ENCODE data around the gene NDUFV2. TPM values are rescaled to one million over a fixed set of nuclear protein-coding genes. Genes with fewer than 3 reads are reported as not detected.
"Not testable (repeated sequence)": the region's sequence is repeated elsewhere in the genome, so short reads cannot be mapped to it uniquely, and the experiment has no call there.

NDUFV2 gene
- total RNA-seq, 1 experiment from 2014 or later, result 211 TPM

DNA sequence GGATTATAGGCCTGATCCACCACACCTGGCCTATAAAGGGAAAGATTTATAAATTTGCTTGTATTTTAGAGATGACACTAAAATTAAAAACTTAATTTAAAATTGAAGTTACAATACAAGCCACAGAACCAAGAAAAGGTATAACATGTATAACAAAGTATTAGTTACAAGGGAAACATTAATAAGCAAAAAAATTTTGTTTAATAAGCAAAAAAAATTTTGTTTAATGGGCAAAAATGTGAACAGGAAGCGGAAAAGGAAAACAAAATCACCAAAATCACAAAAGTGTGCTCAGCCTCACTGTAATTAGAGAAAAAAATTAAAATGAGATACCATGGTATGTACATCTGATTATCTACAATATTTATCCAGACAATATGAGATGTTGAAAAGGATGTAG is 15.9 kb upstream of the NDUFV2 start:
- POLR2A ChIA-PET, result no interaction called here
- Mint-ChIP-seq H3K27ac (ENCODE audit: unreplicated experiment) (no peak overlapping the region), H3K27me3 (ENCODE audit: insufficient read depth, unreplicated experiment) (no peaks in the 10 kb centered on the region), H3K4me1 (ENCODE audit: low read depth, unreplicated experiment) (no peaks in the 10 kb centered on the region), H3K36me3 (ENCODE audit: insufficient read depth, unreplicated experiment) (no peaks in the 10 kb centered on the region), H3K9me3 (ENCODE audit: unreplicated experiment) (no peaks in the 10 kb centered on the region), H3K4me3 (ENCODE audit: unreplicated experiment) (no peak overlapping the region)
- BruUV-seq (replicated peaks), result no TSS peak
- no peak overlapping the region for H3K4me3 ChIP-seq (ENCODE audit: low read depth, low read length)
- intact Hi-C loops (cut with micrococcal nuclease; ENCODE audit: unreplicated experiment), result no loop called here
- no peaks in the 10 kb centered on the region for H3K9me3 ChIP-seq
- no peak for DNase-seq
- no peaks in the 10 kb centered on the region for H3K4me1 ChIP-seq
- H3K36me3 ChIP-seq (ENCODE audit: control insufficient read depth, insufficient read depth, low read length), result no peaks in the 10 kb centered on the region
- no peaks in the 10 kb centered on the region for H3K27me3 ChIP-seq (replicated peaks; ENCODE audit: control insufficient read depth, insufficient read depth, low read length)
- TF ChIP-seq, protein P1, sequence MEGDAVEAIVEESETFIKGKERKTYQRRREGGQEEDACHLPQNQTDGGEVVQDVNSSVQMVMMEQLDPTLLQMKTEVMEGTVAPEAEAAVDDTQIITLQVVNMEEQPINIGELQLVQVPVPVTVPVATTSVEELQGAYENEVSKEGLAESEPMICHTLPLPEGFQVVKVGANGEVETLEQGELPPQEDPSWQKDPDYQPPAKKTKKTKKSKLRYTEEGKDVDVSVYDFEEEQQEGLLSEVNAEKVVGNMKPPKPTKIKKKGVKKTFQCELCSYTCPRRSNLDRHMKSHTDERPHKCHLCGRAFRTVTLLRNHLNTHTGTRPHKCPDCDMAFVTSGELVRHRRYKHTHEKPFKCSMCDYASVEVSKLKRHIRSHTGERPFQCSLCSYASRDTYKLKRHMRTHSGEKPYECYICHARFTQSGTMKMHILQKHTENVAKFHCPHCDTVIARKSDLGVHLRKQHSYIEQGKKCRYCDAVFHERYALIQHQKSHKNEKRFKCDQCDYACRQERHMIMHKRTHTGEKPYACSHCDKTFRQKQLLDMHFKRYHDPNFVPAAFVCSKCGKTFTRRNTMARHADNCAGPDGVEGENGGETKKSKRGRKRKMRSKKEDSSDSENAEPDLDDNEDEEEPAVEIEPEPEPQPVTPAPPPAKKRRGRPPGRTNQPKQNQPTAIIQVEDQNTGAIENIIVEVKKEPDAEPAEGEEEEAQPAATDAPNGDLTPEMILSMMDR (IDR thresholded peaks at IDR 0.05; ENCODE audit: insufficient read depth in 1 of 2, low read depth in 1 of 2, low read length in 1 of 2, severe bottlenecking in 1 of 2, unreplicated experiment in 1 of 2), result no peak
- CTCF ChIA-PET, result no interaction called here

DNA sequence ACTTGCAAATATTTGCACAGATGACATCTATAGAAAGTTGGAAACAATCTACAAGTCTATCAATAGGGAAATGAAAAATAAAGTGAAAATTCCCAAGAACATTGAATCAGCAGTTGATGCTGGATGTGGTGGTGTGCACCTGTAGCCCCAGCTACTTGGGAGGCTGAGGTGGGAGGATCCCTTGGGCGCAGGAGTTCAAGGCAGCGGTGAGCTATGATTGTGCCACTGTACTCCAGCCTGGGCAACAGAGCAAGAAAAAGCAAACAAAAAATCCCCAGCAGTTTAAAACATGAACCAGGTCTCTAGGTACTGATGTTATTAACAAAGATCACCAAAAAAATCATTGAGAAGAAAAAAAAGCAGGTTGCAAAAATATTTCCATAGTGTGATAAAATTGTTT is 15.4 kb upstream of the NDUFV2 start:
- Histone ChIP-seq H3K4me3 (ENCODE audit: low read depth, low read length) (no peak overlapping the region), H3K4me1 (no peaks in the 10 kb centered on the region; the same call in 1 of the 2 replicates), H3K36me3 (ENCODE audit: control insufficient read depth, insufficient read depth, low read length) (no peaks in the 10 kb centered on the region), H3K9me3 (no peaks in the 10 kb centered on the region), H3K27me3 (replicated peaks; ENCODE audit: control insufficient read depth, insufficient read depth, low read length) (no peaks in the 10 kb centered on the region)
- no peak overlapping the region for H3K4me3 Mint-ChIP-seq (ENCODE audit: unreplicated experiment)
- no TSS peak for BruUV-seq (replicated peaks)
- DNase-seq, result no peak
- TF ChIP-seq, protein P1 (IDR thresholded peaks at IDR 0.05; ENCODE audit: insufficient read depth in 1 of 2, low read depth in 1 of 2, low read length in 1 of 2, severe bottlenecking in 1 of 2, unreplicated experiment in 1 of 2), result no peak
- no peak overlapping the region for H3K27ac Mint-ChIP-seq (ENCODE audit: unreplicated experiment)
- no peaks in the 10 kb centered on the region for H3K36me3 Mint-ChIP-seq (ENCODE audit: insufficient read depth, unreplicated experiment)
- intact Hi-C loops (cut with micrococcal nuclease; ENCODE audit: unreplicated experiment), result no loop called here
- H3K27me3 Mint-ChIP-seq (ENCODE audit: insufficient read depth, unreplicated experiment), result no peaks in the 10 kb centered on the region
- no peaks in the 10 kb centered on the region for H3K4me1 Mint-ChIP-seq (ENCODE audit: low read depth, unreplicated experiment)
- POLR2A ChIA-PET, result no interaction called here
- CTCF ChIA-PET, result no interaction called here
- H3K9me3 Mint-ChIP-seq (ENCODE audit: unreplicated experiment), result no peaks in the 10 kb centered on the region

DNA sequence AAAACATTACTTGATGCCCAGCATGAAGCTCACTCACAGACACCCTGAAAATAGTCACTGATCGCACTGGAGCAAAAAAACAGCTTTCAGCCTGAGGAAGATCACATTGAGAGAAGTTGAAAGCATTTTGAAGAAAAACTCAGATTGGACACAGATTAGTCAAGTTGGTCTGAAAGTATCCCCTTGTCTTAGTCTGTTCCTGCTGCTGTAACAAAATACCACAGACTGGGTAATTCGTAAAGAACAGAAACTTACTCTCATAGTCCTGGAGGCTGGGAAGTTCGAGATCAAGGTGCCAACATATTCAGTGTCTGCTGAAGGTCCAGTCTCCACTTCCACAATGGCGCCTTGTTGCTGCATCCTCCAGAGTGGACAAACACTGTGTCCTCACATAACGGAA is 14.2 kb upstream of the NDUFV2 start:
- POLR2A ChIA-PET, result no interaction called here
- CTCF ChIA-PET, result no interaction called here
- no peaks in the 10 kb centered on the region for H3K9me3 ChIP-seq

DNA sequence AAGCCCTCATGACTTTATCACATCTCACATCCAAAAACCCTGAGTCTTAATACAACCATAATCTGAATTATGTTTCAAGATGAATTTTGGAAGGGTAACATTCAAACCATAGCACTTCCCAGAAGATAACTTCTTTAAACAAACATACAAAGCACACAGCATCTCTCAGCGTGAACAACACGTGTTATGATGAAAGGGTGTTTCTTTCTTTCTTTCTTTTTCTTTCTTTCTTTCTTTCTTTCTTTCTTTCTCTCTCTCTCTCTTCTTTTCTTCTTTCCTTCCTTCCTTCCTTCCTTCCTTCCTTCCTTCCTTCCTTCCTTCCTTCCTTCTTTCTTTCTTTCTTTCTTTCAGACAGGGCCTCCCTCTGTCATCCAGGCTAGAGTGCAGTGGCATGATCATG is 13.8 kb upstream of the NDUFV2 start:
- H3K27ac Mint-ChIP-seq (ENCODE audit: unreplicated experiment); intact Hi-C loops (cut with micrococcal nuclease; ENCODE audit: unreplicated experiment); BruUV-seq (replicated peaks); H3K27me3 Mint-ChIP-seq (ENCODE audit: insufficient read depth, unreplicated experiment); H3K36me3 Mint-ChIP-seq (ENCODE audit: insufficient read depth, unreplicated experiment); H3K4me3 Mint-ChIP-seq (ENCODE audit: unreplicated experiment); POLR2A ChIA-PET; H3K36me3 ChIP-seq (ENCODE audit: control insufficient read depth, insufficient read depth, low read length); CTCF ChIA-PET; H3K4me3 ChIP-seq (ENCODE audit: low read depth, low read length); H3K27me3 ChIP-seq (replicated peaks; ENCODE audit: control insufficient read depth, insufficient read depth, low read length); H3K4me1 Mint-ChIP-seq (ENCODE audit: low read depth, unreplicated experiment); H3K9me3 ChIP-seq; DNase-seq; H3K9me3 Mint-ChIP-seq (ENCODE audit: unreplicated experiment): not testable (repeated sequence)
- peaks cover 13% of the 10 kb centered on the region for H3K4me1 ChIP-seq

More for the DNA sequence above, 14.2 kb upstream of the NDUFV2 start:
- H3K36me3 Mint-ChIP-seq (ENCODE audit: insufficient read depth, unreplicated experiment), result no peaks in the 10 kb centered on the region
- no peak overlapping the region for H3K4me3 Mint-ChIP-seq (ENCODE audit: unreplicated experiment)
- BruUV-seq (replicated peaks), result no TSS peak
- no peaks in the 10 kb centered on the region for H3K27me3 Mint-ChIP-seq (ENCODE audit: insufficient read depth, unreplicated experiment)
- H3K4me3 ChIP-seq (ENCODE audit: low read depth, low read length), result no peak overlapping the region
- TF ChIP-seq, protein P1 (IDR thresholded peaks at IDR 0.05; ENCODE audit: insufficient read depth in 1 of 2, low read depth in 1 of 2, low read length in 1 of 2, severe bottlenecking in 1 of 2, unreplicated experiment in 1 of 2), result no peak
- intact Hi-C loops (cut with micrococcal nuclease; ENCODE audit: unreplicated experiment), result no loop called here
- no peak overlapping the region for H3K27ac Mint-ChIP-seq (ENCODE audit: unreplicated experiment)
- no peaks in the 10 kb centered on the region for H3K36me3 ChIP-seq (ENCODE audit: control insufficient read depth, insufficient read depth, low read length)
- no peak for DNase-seq
- H3K4me1 ChIP-seq, result peaks cover 10% of the 10 kb centered on the region
- no peaks in the 10 kb centered on the region for H3K27me3 ChIP-seq (replicated peaks; ENCODE audit: control insufficient read depth, insufficient read depth, low read length)
- no peaks in the 10 kb centered on the region for H3K9me3 Mint-ChIP-seq (ENCODE audit: unreplicated experiment)
- no peaks in the 10 kb centered on the region for H3K4me1 Mint-ChIP-seq (ENCODE audit: low read depth, unreplicated experiment)
